ENCODE data around the gene ME2.
"Not testable (repeated sequence)": the region's sequence is repeated elsewhere in the genome, so short reads cannot be mapped to it uniquely, and the experiment has no call there.

Gene ME2
- total RNA-seq = 49.3 to 76.6 reads per million in 2 donors

DNA sequence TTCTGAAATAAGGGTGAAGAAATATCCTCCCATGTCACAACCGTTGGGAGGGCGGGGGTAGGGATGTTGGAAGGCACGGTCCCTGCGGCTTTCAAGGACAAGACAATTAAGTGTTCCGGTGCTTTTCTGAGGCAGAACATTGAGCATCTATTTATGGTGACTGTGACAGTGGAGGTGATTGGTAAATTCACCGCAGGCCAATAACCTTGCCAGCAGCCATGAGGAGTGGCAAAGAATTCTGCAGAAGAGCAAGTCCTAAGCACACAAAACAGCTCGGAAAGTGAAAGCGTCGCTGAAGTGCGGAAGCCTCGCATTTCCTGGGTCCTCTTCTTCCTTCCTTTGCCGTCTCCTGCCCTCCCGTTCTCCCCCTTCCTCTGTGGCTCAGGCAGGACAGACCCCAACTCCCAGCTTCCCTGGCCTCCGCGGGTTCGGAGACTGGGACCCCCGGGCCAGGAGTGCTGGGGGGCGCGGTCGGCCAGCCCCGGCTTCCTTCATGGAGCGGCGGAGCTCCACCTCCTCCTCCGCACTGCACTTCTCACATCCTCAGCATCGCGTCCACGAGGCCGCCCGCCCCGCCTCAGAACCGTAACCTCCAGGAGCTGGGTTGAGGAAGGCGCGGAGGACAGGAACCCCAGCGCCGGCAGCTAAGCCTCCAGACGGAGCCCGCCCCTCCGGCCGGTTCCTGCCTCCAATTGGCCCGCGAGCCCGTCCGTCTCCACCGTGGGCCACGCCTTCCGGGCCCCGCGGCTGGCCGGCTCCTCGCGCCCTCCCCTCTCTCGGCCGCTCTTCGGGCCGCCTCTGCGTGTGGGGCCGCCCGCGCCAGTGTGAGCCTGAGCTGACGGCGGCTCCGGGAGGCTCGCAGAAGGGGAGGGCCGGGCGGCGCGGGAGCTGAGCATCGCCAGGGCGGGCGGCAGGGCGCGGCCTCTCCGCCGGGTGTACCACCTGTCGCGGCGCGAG is at the start of gene ME2:
Gene ME2 (plus strand): TSS at position 774 of the 957 bp plus-strand sequence. CDS start 16,703 bp downstream, outside the sequence.
- DNase-seq = peak; percentile 85 to 92 (median 85)

DNA sequence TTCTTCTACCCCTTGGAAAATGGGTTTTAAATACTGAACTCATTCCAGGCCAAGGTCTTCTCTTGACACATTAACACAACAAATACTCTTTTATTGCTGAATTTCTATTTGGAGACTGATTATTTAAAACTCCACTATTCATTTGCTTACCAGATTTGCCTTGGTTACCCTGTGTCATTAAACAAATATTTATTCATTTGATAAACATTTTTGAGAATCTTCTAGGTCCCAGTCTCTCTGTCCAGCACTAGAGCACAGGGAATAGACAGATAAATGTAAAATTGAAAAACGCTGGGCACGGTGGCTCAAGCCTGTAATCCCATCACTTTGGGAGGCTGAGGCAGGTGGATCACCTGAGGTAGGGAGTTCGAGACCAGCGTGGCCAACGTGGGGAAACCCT is 49.3 kb upstream of the ME2 start:
- no peak for DNase-seq

DNA sequence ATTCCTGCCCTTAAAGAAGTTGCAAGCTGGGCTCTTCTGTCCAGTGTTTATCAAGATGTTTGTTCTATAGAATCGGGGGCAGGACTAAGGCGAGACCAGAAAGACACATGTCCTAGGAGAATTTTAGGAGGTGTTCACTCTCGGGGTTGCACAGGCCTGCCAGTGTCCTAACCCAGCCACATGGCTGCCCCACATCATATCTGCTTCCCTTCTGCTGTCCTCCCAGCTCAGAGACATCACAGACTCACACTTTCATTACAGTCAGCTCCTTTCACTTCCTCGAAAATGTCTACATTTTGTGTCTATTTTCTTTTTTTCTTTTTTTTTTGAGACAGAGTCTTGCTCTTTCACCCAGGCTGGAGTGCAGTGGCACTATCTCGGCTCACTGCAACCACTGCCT is 48.4 kb upstream of the ME2 start:
- no peak for DNase-seq

DNA sequence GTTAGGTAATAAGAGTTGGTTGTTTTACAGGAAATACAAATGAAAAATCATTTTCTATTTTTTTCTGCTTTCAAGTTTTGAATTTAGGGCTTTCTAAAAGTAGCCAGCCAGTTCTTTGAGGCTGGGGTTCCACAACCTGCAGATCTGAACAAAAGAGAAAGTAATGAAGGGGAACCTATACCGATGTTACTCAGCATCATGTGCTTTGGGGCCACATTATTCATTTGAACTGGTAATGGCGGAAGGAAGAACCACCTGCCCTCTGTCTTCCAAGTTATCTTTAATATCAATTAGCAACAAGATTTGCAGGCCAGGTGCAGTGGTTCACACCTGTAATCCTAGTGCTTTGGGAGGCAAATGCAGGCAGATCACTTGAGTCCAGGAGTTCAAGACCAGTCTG is 46.2 kb upstream of the ME2 start:
- no peak for DNase-seq

DNA sequence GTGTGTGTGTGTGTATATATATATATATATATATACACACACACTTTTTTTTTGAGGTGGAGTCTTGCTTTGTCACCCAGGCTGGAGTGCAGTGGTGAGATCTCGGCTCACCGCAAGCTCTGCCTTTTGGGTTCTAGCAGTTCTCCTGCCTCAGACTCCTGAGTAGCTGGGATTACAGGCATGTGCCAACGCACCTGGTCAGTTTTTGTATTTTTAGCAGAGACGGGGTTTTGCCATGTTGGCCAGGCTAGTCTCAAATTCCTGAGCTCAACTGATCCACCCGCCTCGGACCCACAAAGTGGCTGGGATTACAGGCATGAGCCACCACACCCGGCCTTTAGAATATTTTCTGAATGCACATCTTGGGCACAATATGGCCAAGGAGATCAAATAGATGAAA is 45.4 kb upstream of the ME2 start:
- not testable (repeated sequence) for DNase-seq

DNA sequence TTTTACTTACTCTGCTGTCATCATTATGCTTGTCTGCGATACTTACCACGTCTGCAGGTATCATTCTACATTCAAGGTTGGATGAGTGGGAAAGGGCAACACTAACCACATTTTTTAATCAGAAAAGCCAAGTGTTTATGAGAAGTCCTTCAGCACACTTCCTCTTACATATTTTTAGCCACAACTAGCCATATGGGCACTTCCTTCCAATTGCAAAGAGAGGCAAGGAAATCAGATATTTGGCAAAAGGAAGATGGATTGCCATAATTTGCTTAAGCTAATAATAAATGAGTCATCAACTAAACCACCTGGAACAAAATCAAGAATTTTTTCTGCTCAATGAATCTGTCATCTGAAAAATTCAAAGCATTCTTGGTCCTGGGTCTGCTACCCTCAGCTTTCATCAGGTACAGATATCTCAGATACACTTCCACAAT is 42.4 kb upstream of the ME2 start:
- DNase-seq = no peak

DNA sequence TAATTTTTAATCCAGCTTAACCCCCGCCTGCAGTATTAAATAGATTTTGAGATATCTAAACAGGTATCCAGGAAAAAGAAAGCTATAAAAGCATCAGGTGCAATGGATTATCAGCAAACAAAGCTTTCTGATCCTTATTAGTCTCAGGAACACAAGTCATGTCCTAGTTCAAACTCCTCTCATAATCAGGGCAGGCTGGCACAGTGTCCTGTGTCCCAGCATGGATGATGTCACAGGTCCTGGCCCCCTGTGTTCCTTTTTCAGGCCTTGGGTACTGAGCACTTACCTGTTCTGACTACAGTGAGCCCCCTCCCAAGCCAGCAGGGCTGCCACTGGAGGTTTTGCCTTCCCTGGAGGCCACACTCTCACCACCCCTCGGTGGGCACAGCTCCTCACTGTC is 39.6 kb upstream of the ME2 start:
- no peak for DNase-seq

DNA sequence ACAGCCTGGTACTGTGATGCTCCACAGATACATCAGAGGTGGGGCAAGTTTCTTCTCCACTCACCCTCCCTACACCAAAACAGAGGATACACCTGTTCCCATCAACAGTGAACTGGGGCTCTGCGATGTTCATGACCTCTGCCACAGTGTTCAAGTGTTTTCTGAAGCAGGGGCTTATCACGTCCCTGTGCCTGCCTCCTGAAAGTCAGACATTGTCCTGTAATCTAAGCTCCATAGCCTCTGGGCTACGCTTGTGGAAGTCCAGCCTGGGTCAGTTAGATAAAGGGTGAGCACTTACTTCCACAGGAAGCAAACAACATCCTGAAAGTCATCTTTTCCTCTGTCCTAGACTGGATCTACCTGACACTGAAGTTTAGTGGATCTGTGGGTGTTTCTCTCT is 38.9 kb upstream of the ME2 start:
- no peak for DNase-seq

DNA sequence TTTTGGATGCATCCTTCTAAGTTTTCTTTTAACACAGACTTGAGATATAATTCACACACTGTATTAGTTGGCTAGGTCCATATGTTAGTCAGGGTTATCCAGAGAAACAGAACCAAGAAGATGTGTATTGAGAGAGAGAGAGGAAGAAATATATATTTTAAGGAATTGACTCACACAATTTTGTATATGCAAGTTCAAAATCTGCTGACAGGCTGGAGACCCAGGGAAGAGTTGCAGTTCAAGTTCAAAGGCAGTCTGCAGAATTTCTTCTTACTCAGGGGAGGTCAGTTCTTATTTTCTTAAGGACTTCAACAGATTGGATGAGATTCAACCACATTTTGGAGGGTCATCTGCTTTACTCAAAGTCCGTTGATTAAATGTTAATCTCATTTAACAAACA is 36.1 kb upstream of the ME2 start:
- DNase-seq = no peak

DNA sequence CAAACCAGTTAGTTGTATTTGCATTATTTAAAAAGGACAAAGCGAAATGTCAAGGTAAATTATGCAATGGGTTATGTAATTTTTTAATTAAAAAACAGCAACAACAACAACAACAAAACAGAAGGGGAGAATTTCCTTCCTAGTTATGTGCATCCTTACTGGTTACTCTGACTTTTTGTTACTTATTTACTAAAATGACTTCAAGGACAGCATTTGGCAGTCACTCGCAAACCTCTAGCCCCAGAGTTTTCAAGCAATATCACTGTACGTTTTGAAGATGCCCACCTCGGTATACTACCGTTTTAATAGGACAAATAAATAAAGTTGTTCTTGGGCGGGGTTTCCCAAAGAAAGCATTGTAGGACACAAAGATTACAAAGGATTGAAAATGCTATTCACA is 34.4 kb upstream of the ME2 start:
- no peak for DNase-seq

DNA sequence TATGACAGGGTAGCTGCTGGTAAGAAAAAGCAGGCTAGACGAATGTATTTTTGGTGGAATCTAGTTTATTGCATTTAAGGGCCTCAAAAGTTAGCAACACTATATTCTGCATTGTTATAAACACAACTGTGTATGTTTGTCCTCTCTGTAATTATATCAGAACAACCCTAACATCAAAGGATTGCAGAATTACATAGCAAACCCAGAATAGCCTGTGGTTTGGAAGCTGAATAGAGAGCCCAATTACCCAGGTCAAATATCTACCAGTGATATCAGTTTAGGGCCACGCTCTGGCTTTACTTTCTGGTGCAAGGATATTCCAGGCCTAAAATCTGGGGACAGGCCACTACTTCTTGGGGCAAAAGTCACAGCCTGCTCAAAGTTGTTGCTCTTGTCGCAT is 34.0 kb upstream of the ME2 start:
- no peak for DNase-seq

DNA sequence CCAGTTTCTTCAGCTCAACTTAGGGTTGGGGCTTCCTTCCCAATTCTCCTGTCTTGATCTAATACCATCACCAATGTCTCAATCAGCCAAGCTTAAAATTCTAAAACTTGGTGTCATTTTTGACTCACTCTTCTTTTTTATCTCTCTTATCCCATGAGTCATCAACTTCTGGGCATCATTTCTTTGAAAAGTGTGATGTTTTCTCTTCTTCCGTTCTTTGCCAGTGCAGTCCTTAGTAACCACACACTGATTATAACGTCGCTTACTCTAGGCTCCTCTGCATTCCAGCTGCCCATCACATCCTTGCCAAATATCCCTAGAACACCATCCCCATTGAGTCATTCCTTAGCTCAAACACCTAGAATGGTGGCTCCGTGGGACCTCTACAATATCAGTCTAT is 31.7 kb upstream of the ME2 start:
- no peak for DNase-seq

DNA sequence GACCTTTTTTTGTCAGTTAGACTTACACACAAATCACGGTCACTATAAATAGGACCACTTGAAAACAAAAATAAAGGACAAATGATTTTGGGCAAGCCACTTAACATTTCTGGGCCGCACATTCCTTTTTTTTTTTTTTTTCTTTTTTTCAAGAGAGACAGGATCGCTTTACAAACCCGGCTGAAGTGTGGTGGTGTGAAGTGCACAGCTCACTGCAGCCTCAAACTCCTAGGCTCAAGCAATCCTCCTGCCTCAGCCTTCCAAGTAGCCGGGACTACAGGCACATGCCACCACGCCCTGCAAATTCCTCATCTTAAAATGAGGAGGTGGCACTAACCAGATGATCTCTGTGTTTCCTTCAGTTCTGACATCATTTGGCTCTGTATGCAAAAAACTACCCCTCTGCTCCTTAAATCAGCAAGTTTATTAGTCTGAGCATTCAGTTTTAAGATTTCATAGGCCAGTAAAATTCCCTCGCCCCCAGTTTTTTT is 30.8 kb upstream of the ME2 start:
- no peak for DNase-seq

DNA sequence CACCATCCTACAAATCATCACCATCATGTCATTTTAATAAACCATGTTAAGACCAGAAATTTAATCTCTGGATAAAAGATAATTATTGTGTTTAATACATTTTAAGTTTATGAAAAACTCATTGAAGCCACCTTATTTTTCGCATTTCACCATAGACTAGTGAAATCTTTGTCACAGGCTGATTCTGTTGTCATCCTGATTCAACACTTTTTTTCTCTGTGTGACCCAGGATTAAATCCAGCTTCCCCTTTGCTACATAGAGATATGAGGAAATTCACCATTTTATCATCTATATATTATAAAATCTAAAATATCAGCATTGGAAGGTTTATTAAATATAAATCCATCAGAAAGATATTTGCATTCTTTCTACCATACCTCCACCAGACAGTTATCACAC is 29.9 kb upstream of the ME2 start:
- DNase-seq = no peak

DNA sequence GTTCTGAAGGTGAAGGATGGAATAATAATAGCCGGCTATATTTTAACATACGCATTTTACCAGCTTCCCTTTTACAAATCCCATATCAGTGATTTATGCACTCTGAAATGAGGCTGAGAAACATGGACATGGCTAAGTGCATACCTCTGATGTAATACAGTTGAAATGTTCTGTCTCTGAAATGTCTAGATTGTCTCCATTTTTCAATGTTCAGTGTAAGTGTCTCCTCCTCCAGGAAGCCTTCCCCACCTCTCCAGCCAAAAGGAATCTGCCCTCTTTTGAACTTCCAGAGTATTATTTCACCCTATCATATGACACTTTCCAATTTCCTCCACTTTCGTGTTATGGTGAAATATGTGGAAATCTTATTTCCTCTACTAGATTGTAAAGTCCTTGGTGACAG is 29.5 kb upstream of the ME2 start:
- no peak for DNase-seq

DNA sequence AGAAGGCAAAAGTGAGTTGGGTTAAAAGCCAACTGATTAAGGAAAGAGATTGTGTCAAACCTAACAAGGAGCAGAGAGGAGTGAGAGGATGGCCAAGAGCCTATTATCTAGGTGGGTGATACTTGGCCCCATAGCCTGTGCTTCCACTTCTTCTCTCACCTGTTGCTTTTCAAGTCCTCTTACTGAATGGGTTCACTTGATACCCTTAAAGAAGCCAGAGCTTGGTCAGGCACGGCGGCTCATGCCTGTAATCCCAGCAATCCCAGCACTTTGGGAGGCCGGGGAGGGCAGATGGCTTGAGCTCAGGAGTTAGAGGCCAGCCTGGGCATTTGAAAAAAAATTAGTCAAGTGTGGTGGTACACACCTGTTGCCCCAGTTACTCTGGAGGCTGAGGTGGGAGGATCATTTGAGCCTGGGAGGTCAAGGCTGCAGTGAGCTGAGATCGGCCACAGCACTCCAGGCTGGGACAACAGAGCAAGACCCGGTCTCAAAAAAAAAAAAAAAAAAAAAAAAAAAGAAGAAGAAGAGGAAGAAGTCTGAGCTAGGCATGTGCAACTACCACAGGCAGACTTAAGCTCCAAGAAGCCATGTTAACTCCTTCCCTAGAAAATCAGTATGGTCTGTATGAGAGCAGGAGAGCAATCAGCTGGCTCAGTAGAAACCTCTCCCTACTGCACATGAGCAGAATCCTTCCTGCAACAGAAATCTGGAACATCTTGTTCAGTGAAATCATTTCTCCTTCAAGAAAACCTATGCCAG is 28.4 kb upstream of the ME2 start:
- DNase-seq = no peak

DNA sequence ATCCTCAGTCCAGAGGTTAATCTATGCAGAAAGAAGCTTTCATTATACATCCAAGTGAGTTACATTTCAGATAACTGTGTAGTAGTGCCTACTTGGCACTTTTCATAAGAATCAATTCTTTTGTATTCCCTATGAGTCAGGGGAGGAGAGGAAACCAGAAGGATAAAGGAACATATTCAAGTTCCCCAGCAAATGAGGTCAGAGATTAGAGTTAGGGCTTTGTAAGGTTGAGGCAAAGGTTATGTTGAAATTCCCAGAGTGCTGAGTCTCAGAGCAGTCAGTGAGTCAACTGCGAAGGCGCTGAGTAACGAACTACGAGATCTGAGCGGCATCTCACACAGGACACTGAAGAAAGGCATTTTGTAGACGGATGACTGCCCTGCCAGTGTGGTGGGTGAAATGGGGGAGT is 25.1 kb upstream of the ME2 start:
- no peak for DNase-seq

DNA sequence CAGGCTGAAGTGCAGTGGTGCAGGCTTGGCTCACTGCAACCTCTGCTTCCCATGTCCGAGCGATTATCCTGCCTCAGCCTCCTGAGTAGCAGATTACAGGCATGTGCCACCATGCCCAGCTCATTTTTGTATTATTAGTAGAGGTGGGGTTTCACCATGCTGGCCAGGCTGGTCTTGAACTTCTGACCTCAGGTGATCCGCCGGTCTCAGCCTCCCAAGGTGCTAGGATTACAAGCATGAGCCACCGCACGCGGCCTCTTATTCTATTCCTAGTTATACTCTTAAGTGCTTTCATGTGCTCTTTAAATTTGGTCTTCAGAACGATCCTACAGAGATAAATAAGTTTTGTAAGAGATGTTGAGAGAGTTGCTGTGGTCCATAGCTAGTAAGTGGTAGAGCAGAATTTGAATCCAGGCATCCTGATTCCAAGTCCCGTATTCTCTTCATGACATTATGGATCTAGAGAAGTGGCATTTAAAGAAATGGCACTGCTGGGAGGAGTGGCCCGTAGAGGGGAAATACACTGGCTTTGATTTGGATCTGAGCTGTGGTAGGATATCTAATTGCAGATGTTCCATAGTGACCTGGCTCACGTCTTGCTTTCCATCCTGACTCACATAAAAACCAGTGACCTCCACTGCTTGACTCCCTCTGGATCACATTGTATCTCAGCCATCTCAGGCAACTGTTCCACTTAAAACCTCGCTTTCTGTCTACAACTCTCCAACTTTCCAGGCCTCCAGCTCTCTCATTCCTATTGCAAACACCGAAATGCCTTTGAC is 22.8 kb upstream of the ME2 start:
- DNase-seq = no peak

DNA sequence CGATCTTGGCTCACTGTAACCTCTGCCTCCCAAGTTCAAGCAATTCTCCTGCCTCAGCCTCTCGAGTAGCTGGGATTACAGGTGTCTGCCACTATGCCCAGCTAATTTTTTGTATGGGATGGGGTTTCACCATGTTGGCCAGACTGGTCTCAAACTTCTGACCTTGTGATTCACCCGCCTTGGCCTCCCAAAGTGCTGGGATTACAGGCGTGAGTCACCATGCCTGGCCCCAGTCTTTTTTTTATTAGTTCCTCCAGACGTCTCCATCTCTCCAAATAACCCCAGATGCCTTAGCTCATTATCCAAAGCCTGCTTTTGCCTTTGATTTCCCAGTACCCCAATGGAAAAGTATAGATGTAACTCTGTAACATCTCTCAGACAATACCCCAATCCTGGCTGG is 21.8 kb upstream of the ME2 start:
- not testable (repeated sequence) for DNase-seq

DNA sequence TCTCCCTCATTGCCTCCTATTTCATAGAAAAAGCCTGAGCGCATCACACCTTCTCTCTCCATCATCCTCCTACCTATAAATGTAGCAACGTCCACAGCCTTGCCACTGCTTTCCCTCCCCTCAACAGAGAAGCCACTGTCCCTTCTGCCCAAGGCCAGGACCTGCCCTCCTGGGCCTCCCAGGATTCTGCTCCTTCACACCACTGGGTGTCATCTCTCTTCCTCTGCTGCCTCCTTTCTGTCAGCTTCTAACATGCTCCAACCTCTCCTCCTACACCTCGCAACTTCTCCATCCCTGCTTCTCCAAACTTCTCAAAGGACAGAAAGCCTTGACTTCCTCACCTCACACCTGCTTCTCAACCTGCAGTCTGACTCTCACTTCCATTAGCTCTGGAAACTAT is 21.2 kb upstream of the ME2 start:
- no peak for DNase-seq

DNA sequence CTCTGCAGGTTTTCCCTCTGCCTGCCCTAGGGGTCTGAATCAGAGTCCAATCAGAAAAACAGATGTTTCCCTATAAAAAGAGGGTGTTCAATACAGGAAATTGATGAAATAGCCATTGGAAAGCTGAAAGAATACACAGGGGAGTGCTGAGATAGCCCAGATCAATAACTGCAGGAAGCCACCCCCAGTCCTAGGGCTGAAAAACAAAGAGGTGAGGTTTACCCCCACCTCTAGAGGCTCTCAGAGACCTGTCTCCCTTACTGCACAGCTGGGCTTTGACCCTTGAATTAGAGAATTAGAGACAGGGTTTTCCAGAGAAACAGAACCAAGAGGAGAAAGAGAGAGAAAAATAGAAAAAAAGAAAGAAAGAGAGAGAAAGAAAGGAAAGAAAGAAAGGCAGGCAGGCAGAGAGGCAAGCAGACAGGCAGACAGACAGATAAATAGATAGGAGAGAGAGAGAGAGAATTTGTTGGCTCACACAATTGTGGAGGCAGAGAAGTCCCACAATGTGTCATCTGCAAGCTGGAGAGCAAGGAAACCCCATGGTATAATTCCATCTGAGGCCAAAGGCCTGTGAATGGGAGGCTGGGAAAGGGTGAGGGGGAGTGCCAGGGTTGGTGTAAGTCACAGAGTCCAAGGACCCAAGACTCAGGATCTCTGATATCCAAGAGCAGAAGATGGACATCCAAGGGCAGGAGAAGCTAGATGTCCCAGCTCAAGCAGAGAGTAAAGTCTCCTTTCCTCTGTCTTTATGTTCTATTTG is 18.9 kb upstream of the ME2 start:
- no peak for DNase-seq

DNA sequence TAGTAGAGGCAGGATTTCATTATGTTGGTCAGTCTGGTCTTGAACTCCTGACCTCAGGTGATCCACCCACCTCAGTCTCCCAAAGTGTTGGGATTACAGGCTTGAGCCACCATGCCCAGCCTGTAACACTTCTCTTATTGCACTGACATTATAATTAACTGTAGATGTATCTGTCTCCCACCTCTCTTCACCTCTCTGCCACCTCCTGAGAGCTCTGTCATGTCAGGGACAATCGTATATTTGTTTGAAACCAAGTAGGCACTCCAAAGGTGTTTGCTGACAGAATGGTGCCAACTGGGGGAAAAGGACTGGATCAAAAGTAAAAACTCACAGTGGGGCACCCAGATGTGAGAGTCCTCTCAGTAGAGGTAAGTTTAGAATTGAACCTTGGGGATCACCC is 17.3 kb upstream of the ME2 start:
- DNase-seq = no peak

Measured in T-helper 2 cell (primary cell).